Thyroid gland (tissue), 4 donors: ENCODE data around the gene C11orf91. TPM values are rescaled to one million over a fixed set of nuclear protein-coding genes. Genes with fewer than 3 reads are reported as not detected.

ENCODE experiments used
- DNase-seq, 2 donors: peaks; one replicate each; pipeline ENCODE4 v3.0.0-alpha.2; 2019
- H3K27ac ChIP-seq, 3 donors: fragments of 200-600 bp; sonication (generic); 1 replicate in 2 of 3; 2 replicates in 1 of 3; pipeline ENCODE4 v1.5.1; 2016 to 2019; ENCODE audit warnings: mild to moderate bottlenecking in 1 of 3, moderate library complexity in 1 of 3
- H3K27me3 ChIP-seq: fragments of 200-600 bp; sonication (generic); one replicate; pipeline ENCODE4 v1.5.1; 2019
- H3K36me3 ChIP-seq, 2 donors: fragments of 200-600 bp; sonication (generic); one replicate each; pipeline ENCODE4 v1.5.1; 2016 to 2019
- H3K4me1 ChIP-seq, 2 donors: fragments of 200-600 bp; sonication (generic); one replicate each; pipeline ENCODE4 v1.5.1; 2017 to 2019
- H3K4me3 ChIP-seq, 3 donors: fragments of 200-600 bp; sonication (generic); replicated peaks in 1 of 3; 1 replicate in 2 of 3; 2 replicates in 1 of 3; pipeline ENCODE4 v1.5.1; 2016; ENCODE audit warnings: mild to moderate bottlenecking in 1 of 3
- H3K9me3 ChIP-seq: fragments of 200-600 bp; sonication (generic); one replicate; pipeline ENCODE4 v1.5.1; 2017
- POLR2A ChIP-seq, 2 donors: fragments of 450-650 bp; IDR thresholded peaks; one replicate each; pipeline ENCODE4 v1.6.1; 2017; ENCODE audit warnings: antibody characterized with exemption in 2 of 2, mild to moderate bottlenecking in 2 of 2, moderate library complexity in 1 of 2
- WGBS, 2 donors: methylation state at CpG; one replicate each; pipeline ENCODE4 v1.1.5; 2017; 5-methylcytosine and 5-hydroxymethylcytosine counted together
- intact Hi-C: fragments of 100-400 bp; cut with DNase I; formaldehyde crosslinking; loops from one replicate; pipeline ENCODE4 v1.15.1; 2023
- total RNA-seq, 4 donors: library from RNA; depleted of rRNA; stranded (reverse); fragments of >200 nt; gene quantifications; one replicate each; pipeline ENCODE4 v1.2.3, GENCODE V29; 2016
- TF ChIP-seq, protein P1 (sequence below), 6 experiments: fragments of 200-600 bp in 3 of 6; fragments of 450-650 bp in 3 of 6; sonication (generic) in 3 of 6; IDR thresholded peaks; one replicate each; pipeline ENCODE4 v1.5.1; 2016 to 2019; ENCODE audit warnings: antibody characterized with exemption in 6 of 6, mild to moderate bottlenecking in 2 of 6, inconsistent platforms in 1 of 6, moderate library complexity in 1 of 6

Gene C11orf91
- total RNA-seq, 4 donors from 2014 or later: not detected

DNA sequence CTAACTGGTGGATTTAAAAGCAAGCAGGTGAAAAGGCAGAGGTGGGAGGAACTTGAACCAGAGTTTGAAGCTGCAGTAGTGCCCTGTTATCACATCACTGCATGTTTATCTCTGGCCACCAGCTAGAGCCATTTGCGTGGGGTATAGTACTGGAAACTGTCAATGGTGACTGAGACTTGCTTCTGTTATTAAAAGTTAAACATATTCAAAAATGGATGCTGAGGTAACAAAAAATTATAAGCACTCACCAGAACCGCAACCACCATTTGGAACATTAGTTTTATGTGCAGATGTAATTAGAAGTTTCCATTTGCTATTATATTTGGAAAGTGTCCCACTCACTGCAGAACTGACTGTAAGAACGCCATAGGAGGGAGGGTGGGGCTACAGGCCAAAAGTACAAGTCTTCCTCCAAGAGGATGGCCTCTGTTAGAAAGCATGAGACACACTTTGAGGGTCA, 36.8 kb upstream of the C11orf91 start:
- Histone ChIP-seq H3K4me1 (peaks cover 18 to 23% of the 10 kb centered on the region in 2 donors), H3K27ac (peak overlapping the region in 1 of 3 donors; percentile 97), H3K9me3 (no peaks in the 10 kb centered on the region), H3K36me3 (no peaks in the 10 kb centered on the region), H3K27me3 (no peaks in the 10 kb centered on the region), H3K4me3 (no peak overlapping the region)
- intact Hi-C loops: no loop called here
- WGBS, 2 donors: 70 to 73% methylated on average over 3 of the region's 3 CpGs
- no peak for TF ChIP-seq POLR2A (IDR thresholded peaks at IDR 0.05)
- TF ChIP-seq, protein P1, sequence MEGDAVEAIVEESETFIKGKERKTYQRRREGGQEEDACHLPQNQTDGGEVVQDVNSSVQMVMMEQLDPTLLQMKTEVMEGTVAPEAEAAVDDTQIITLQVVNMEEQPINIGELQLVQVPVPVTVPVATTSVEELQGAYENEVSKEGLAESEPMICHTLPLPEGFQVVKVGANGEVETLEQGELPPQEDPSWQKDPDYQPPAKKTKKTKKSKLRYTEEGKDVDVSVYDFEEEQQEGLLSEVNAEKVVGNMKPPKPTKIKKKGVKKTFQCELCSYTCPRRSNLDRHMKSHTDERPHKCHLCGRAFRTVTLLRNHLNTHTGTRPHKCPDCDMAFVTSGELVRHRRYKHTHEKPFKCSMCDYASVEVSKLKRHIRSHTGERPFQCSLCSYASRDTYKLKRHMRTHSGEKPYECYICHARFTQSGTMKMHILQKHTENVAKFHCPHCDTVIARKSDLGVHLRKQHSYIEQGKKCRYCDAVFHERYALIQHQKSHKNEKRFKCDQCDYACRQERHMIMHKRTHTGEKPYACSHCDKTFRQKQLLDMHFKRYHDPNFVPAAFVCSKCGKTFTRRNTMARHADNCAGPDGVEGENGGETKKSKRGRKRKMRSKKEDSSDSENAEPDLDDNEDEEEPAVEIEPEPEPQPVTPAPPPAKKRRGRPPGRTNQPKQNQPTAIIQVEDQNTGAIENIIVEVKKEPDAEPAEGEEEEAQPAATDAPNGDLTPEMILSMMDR (IDR thresholded peaks at IDR 0.05): no peak
- DNase-seq: no peak

DNA sequence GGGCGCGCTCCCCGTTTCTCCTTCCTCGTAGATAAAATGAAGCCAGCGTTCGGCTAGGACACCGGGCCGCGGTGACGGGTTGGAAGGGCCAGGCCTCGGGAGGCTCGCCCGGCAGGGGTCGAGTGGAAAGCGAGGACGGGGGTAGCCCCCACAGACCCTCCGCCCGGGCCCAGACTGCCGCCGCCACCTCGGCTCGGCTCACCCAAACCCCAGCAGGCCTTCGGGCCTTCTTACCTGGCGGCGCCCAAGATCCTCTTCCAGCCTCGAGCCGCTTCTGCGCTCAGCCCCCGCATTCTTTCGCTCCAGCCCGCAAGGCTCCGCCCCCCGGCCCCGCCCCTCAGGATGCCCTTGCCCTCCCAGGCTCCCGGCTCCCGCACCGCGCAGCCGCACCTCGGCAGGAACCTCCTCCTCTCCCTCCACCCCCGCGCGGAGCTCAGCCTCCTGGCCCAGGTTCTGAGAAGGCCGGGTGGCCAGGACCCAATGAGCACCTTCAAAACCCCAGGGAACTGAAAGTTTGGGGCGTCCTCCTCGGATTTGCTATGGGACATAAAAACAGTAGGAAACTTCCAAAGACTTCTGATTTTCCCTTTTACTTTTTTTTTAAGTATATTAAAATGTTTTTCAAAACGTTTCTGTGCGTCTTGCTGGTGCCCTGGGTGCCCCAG, 35.7 kb upstream of the C11orf91 start, which contains the start of gene CD59:
Gene CD59, minus strand, starts transcription at position 276 of the 665 bp plus-strand sequence. CDS start 13,978 bp downstream, outside the sequence.
- peak within 1 kb of the TSS; percentile 51 to 89 (median 66) for H3K4me3 ChIP-seq
- intact Hi-C loops: no loop called here
- H3K27me3 ChIP-seq: no peaks in the 10 kb centered on the region
- peak within 1 kb of the TSS; percentile 91 to 97 (median 97) for H3K27ac ChIP-seq
- 4% methylated on average over 13 to 14 of the region's 48 CpGs for WGBS, 2 donors
- H3K4me1 ChIP-seq: peaks cover 22 to 28% of the 10 kb centered on the region in 2 donors
- no peaks in the 10 kb centered on the region for H3K9me3 ChIP-seq
- DNase-seq: peak; percentile 98 to 99
- TF ChIP-seq, protein P1 (IDR thresholded peaks at IDR 0.05): no peak
- peak; percentile 79 to 98 for TF ChIP-seq POLR2A (IDR thresholded peaks at IDR 0.05)
- no peaks in the 10 kb centered on the region for H3K36me3 ChIP-seq

DNA sequence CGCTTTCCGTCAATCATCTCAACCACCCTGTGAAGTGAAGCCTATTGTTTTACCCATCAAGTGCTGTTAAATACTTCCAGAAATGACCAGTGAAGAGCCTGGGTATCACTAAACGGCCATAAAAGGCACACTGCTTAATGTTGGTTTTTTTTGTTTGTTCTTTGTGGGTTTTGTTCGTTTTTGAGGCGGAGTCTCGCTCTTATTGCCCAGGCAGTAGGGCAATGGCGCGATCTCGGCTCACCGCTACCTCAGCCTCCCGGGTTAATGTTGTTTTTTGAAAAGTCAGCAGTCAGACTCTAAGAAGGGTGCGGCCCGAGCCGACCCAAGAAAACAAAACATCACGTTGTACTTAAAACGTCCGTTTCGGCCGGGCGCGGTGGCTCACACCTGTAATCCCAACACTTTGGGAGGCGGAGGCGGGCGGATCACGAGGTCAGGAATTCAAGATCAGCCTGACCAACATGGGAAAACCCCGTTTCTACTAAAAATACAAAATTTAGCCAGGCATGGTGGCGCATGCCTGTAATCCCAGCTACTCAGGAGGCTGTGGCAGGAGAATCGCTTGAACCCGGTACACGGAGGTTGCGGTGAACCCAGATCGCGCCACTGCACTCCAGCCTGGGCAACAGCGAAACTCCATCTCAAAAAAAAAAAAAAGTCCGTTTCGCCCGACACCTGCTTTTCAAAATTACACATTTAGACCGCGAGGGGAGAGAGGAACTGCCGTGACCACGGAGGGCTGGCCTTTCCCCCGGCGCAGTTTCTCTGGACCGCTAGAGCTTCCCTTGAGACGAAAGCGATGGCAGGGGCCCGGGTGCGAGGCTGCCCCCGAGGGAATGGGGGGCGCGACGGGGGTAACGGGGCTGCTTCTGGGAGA, 34.9 kb upstream of the C11orf91 start:
- WGBS, 2 donors: 3 to 4% methylated on average over 43 to 44 of the region's 53 CpGs
- H3K4me1 ChIP-seq: peaks cover 22 to 29% of the 10 kb centered on the region in 2 donors

DNA sequence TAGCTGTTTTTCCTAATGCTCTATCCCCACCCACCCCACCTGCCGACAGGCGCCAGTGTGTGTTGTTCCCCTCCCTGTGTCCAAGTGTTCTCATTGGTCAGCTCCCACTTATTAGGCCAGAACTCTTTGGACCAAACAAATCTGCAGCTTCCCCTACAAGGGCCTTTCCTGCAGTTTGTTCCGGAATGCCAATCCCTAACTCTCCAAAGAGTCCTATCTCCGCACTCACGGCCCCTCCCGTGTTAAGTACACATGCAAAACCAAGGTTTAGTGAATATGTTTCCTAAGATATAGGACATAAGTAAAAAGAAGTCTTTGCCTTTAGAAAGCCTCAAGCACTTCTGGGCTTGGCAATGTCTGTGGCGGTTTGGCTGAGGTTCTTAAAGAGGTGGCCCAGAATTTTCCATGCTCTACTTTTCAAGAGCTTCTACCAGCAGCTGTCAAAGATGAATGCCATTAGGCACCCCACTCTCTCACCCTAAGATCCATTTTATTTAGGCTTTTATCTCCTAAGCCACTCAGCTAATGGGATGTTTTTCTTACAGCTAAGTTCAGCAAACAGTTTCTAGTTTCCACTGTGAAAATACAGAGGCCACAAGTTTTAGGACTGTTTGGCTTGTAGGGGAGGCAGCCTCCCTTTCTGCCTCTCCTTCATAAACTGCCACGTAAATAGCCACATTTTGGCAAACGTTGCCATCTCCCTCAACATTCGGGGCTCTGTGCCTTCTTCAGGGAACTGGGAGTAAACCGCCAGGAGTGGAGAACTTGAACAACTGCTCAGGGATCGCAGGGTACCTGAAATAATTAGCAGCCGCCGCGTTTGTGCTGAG, 34.0 kb upstream of the C11orf91 start:
- H3K4me1 ChIP-seq: peaks cover 22 to 29% of the 10 kb centered on the region in 2 donors
- H3K36me3 ChIP-seq: no peaks in the 10 kb centered on the region
- H3K27ac ChIP-seq: peak overlapping the region; percentile 64 to 97 (median 97)
- peak; percentile 43 to 55 for DNase-seq
- intact Hi-C loops: no loop called here
- peak in 1 of 2 donors; percentile 27 for TF ChIP-seq POLR2A (IDR thresholded peaks at IDR 0.05)
- TF ChIP-seq, protein P1 (IDR thresholded peaks at IDR 0.05): no peak
- 35 to 42% methylated on average over 15 of the region's 15 CpGs for WGBS, 2 donors
- no peaks in the 10 kb centered on the region for H3K27me3 ChIP-seq
- H3K9me3 ChIP-seq: no peaks in the 10 kb centered on the region
- peak overlapping the region; percentile 8 to 89 (median 66) for H3K4me3 ChIP-seq

More for the DNA sequence above, 34.9 kb upstream of the C11orf91 start:
- Histone ChIP-seq H3K9me3 (no peaks in the 10 kb centered on the region), H3K4me3 (peak overlapping the region; percentile 51 to 89 (median 66)), H3K36me3 (no peaks in the 10 kb centered on the region), H3K27ac (peak overlapping the region; percentile 91 to 97 (median 97)), H3K27me3 (no peaks in the 10 kb centered on the region)
- intact Hi-C loops: no loop called here
- TF ChIP-seq, protein P1 (IDR thresholded peaks at IDR 0.05): peak in 3 of 6 experiments; percentile 15 to 40 (median 20)
- peak in 1 of 2 donors; percentile 46 for TF ChIP-seq POLR2A (IDR thresholded peaks at IDR 0.05)
- DNase-seq: peak; percentile 72 to 76
